HG03066 (cell line): ENCODE results near the gene DCAF7.

Experiments used
- ATAC-seq: cut with Tn5 transposase; IDR thresholded peaks from one replicate; pipeline ENCODE4 v1.9.1; 2021; ENCODE audit warnings: low read depth; ENCODE audit not compliant: unreplicated experiment

The DCAF7 gene, protein sequence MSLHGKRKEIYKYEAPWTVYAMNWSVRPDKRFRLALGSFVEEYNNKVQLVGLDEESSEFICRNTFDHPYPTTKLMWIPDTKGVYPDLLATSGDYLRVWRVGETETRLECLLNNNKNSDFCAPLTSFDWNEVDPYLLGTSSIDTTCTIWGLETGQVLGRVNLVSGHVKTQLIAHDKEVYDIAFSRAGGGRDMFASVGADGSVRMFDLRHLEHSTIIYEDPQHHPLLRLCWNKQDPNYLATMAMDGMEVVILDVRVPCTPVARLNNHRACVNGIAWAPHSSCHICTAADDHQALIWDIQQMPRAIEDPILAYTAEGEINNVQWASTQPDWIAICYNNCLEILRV

GRCh38 chr17:63549946-63550816 is at the start of gene DCAF7:
TSS of gene DCAF7 (plus strand) at chr17:63550477. CDS start at chr17:63550678, 201 bp downstream.
- ATAC-seq: peak; percentile 90

DNA sequence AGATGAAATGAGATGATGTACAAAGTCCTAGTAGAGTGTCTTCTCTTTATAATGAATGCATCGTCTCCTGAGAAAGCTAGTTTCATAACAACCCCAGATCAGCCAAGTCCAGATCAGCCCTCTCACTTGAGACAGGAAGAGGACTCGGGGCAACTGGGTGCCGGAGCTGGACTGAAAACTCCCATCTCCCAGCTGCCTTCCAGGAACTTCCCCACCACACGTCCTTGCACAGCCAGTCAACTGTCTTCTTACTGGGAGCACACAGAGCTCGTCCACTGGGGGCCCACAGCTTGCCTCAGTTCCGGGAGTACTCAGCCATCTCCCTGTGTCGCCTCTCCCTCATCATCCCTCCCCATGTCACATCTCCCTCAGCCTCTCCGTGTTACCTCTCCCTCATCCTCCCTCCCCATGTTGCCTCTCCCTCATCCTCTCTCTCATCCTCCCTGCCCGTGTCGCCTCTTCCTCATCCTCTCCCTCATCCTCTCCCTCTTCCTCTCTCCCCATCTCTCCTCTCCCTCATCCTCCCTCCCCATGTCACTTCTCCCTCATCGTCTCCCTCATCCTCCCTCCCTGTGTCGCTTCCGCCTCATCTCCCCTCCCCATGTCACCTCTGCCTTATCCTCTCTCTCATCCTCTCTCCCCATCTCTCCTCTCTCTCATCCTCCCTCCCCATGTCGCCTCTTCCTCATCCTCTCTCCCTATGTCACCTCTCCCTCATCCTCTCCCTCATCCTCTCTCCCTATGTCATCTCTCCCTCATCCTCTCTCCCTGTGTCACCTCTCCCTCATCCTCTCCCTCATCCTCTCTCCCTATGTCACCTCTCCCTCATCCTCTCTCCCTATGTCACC is 49.5 kb upstream of the DCAF7 start:
- ATAC-seq: no peak

- no peak for ATAC-seq
Observed at GRCh38 chr17:63503341-63503705, 47.0 kb upstream of the DCAF7 start.

DNA sequence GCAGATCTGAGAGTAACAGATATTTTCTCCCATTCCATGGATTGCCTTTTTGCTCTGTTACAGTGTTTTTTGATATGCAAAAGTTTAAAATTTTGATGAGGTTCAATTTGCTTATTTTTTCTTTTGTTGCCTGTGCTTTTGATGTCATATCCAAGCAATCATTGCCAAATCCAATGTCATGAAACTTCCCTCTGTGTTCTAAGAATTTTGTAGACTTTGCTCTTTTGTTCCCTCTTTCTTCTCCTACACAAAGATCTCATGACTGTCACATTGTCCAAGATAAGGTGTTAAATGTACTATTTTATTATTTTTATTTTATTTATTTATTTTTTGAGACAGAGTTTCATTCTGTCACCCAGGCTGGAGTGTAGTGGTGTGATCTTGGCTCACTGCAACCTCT is 46.0 kb upstream of the DCAF7 start:
- ATAC-seq: no peak

DNA sequence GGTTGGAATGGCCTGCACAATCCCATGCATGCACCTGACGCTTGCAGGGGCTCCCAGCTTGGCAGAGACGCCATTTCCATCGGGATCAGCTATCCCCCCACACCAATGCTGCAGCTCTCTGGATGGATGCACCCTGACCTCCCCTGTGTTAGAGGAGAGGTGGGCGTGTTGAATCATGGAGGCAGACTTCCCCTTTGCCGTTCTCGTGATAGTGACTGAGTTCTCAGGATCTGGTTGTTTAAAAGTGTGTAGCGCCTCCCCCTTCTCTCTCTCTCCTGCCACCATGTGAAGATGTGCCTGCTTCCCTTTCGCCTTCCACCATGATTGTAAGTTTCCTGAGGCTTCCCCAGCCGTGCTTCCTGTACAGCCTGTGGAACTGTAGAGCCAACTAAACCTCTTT is 44.9 kb upstream of the DCAF7 start:
- ATAC-seq: no peak

DNA sequence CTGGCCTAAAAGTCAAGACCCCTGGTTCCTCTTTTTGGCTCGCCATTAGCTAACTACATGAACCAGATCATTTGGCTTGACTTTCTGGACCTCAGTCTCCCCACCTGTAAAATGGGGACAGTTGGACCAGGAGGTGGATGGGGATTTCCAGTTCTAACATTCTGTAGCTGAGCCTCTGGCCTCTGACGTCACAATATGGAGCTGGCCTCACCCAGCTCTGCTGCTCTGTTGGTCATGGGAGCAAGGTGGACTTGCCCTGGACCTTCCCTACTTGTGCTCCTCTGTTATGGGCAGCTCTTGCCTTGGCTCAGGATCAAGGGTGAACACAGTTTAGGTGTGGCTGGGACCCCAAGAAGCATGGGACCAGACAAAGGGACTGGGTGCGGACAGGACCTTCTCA is 43.6 kb upstream of the DCAF7 start:
- ATAC-seq: no peak

GRCh38 chr17:63511331-63511730 is 38.9 kb upstream of the DCAF7 start:
- no peak for ATAC-seq

GRCh38 chr17:63512388-63512787 is 37.9 kb upstream of the DCAF7 start:
- ATAC-seq: no peak

GRCh38 chr17:63512896-63513644 is 37.2 kb upstream of the DCAF7 start:
- ATAC-seq: no peak

DNA sequence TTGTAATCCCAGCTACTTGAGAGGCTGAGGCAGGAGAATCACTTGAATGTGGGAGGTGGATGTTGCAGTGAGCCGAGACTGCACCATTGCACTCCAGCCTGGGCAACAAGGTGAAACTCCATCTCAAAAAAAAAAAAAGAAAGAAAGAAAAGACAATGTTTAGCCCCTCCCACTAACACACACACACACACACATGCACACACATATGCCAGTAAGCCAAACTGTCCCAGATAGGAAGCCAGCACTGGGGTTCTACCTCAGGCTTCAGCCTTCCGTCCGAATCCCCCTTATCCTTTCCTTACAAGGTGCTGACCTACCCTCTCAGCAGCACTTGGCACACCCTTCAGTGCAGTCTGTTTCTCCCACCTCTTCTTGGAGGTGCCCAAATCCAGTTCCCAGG is 35.8 kb upstream of the DCAF7 start:
- ATAC-seq: no peak

- no peak for ATAC-seq
Observed at GRCh38 chr17:63514974-63515373, 35.3 kb upstream of the DCAF7 start.

GRCh38 chr17:63515426-63515825 is 34.9 kb upstream of the DCAF7 start:
- no peak for ATAC-seq

GRCh38 chr17:63516910-63517824 is 33.1 kb upstream of the DCAF7 start:
- no peak for ATAC-seq

GRCh38 chr17:63517825-63518534 is 32.3 kb upstream of the DCAF7 start:
- no peak for ATAC-seq

DNA sequence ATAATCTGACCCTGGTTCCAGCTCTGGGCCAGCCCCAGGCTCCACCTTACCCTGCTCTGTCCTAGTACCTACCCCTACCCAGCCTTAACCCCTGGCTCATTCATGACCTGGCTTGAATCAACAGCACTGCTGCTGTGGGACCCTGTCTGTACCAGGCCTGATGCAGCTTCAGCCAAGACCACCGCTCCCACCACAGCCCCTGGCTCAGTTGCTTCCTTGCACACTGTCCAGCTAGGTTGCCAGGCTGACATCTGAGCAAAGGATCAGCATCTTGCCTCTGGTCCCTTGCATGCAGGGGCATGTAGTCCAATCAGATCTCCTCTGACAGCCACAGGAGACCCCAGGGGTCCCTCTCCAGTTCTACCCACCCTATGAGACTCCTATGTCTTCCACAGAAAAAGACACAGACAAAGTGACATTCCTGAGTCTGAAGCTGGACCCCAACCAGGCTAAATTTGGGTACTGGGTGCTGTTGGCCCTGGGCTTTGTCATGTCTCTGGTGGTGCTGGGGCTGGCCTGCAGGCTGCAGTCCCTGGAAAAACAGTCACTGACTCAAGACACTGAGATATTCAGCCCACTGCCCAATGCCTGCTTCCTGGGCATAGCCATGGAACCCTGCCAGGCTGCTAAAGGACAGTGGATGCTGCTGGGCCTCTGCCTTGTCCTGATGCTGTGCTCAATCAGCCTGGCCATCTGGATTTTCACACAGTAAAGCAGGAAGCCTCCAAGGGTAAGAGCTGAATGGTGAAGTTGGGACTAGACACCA is 31.0 kb upstream of the DCAF7 start:
- no peak for ATAC-seq

- ATAC-seq: no peak
Observed at GRCh38 chr17:63519972-63520882, 30.1 kb upstream of the DCAF7 start.
